Kasumi-1 (cell line): ENCODE results near the gene SLC36A1.
"Not testable (repeated sequence)": the region's sequence is repeated elsewhere in the genome, so short reads cannot be mapped to it uniquely, and the experiment has no call there.

Experiments
- DNase-seq, 2 experiments: peaks; one replicate each; lab custom pipeline; 2025; lab: John Stamatoyannopoulos, UW

SLC36A1 gene

GRCh38 chr5:151483647-151484046, 36.2 kb downstream of the SLC36A1 start:
- peak; percentile 49 to 65 for DNase-seq

DNA sequence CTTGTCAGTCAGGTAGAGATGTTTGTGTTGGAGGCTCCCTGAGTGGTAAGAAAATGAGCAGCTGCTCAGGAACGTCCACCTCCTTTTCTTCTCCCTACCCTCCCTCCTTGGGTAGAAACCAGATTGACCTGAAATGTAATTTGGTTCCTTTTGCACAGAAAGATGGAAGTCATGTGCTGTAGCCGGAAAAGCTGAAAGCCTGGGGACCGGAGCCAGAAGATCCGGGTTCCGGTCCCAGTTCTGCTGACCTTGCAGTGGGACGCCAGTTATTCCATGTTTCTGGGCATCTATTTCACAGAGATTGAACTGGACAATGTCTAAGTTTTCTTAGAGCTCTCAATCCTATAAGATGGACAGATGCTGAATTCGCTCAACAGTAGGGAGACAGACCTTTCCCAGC, 40.1 kb downstream of the SLC36A1 start:
- DNase-seq: no peak

GRCh38 chr5:151490627-151491026, 43.2 kb downstream of the SLC36A1 start:
- DNase-seq: no peak

DNA sequence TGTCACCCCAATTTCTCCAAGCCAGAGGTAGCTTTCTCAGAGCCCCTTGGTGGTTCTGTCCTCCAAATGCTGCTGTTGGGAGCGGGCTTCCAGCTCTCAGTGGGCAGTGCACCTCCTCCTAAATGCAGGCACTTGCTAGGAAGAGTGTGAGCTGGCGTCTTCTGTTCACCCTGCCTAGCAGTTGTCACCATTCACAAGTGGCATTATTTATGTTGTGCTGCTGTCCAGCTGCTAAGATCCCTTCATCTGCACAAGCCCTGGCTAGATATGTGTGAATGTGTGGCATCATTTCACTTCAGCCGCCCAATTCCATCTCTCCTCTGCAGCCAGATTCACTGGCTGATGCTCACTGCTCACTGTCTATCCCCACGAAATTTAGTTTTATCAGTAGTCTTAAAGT, 43.7 kb downstream of the SLC36A1 start:
- no peak for DNase-seq

DNA sequence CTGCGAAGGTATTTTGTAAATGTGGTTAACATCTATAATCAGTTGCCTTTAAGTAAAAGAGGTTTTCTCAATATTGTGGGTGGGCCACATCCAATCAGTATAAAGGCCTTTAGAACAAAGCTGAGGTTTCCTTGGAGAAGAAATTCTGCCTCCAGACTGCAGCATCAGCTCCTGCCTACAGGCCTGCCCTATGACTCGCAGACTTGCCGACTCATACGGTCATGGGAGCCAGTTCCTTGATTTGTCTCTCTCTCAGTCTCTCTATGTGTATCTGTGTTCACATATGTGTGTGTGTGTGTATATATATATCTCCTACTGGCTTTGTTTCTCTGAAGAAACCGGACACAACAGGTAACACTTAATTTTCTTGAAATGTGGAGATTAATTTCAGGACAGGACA, 45.3 kb downstream of the SLC36A1 start:
- DNase-seq: peak in 1 of 2 experiments; percentile 10

- no peak for DNase-seq
Measured at GRCh38 chr5:151493665-151494064, 46.3 kb downstream of the SLC36A1 start.

- no peak for DNase-seq
Measured at GRCh38 chr5:151495320-151495719, 47.9 kb downstream of the SLC36A1 start.

DNA sequence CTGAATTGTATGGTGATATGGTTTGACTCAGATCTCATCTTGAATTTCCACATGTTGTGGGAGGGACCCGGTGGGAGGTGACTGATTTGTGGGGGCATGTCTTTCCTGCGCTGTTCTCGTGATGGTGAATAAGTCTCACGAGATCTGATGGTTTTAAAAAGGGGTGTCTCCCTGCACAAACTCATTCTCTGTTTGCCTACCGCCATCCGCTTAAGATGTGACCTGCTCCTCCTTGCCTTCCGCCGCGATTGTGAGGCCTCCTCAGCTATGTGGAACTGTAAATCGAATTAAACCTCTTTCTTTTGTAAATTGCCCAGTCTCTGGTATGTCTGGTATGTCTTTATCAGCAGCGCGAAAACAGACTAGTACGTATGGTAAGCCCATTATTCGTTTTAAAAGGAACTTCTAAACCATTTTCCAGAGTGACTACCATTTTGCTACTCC, 48.7 kb downstream of the SLC36A1 start:
- DNase-seq: no peak

DNA sequence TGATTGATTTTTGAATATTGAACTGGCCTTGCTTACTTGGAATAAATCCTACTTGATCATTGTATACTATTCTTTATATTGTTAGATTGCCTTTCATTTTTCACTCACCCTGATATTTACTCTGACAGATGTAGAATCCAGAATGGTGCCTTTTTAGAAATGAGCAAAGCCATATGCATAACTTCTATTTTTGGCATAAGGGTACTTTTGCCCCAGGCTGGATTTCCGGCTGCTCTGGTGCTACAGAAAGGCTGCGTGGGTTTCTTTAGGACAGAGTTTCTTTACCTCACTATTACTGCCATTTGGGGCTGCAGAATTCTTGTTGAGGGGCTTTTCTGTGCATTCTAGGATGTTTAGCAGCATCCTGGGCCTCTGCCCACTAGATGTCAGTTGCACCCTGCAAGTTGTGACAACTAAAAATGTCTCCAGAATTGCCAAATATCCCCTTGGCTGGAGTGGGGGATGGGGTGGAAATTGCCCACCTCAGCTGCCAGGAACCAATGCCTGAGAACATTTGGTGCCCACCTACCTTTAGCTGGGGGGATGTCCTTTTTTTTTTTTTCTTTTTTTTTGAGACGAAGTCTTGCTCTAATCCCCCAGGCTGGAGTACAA, 50.1 kb downstream of the SLC36A1 start:
- DNase-seq: no peak

DNA sequence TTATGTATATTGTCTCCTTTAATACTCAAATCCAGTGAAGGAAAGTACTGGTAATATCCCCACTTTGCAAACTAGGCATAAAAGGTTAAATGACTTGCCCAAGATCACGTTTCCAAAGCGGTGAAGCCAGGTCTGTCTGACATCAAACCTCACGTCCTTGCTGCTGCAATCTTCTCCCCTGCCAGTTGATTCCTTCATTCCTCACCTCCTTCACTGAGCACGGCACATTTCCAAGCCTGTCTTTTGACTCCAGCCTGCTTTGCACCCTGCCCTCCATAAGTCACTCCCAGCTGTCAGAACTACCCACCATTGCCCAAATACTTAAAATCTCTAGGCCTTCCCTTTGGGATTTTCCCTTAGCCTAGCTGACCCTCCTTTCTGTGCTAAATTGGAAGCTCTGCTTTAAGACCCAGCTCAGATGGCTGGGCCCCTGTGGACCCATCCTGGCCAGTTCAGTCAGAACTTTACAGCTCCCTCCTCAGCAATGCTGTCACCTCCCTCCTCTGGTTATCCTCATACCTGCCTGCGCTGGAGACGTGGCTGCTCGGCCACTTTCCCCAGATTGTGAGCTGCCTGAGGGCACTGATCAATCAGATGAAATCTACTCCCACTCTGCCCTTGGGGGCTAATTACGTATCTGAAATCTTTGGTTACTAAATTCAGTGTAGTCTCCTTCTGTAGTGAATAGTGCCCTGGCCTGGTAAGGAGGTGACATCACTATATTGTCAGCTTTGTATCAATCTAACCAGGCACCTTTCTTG, 51.2 kb downstream of the SLC36A1 start:
- DNase-seq: no peak

DNA sequence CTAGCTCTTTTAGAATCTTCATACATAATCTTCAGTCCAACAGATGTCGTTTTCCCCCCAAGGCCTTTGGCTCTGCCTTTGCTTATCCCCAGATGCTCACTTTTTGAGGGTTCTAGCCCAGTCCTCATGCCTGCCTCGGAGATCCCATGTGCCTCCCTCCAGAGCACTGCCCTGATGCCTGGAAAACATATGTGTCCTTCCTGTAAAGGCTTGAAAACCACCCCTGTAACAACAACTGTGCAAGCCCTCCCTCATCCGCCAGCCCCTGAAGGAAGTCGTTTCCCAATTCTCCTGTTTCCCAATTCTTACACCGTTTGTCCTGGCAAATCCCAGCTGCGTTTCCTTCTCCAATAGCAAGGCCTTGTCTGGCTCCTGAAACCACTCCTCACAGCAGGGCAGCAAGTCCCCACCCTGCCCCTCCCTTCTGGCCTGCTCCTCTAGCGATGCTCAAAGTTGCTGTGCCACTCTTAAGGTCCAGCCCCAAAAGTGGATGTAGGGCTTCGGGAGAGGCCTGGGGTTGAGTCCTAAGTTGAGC, 52.2 kb downstream of the SLC36A1 start:
- DNase-seq: peak; percentile 15 to 20

- DNase-seq: no peak
Measured at GRCh38 chr5:151504006-151504405, 56.6 kb downstream of the SLC36A1 start.

- DNase-seq: not testable (repeated sequence)
Measured at GRCh38 chr5:151508308-151508707, 60.9 kb downstream of the SLC36A1 start.

DNA sequence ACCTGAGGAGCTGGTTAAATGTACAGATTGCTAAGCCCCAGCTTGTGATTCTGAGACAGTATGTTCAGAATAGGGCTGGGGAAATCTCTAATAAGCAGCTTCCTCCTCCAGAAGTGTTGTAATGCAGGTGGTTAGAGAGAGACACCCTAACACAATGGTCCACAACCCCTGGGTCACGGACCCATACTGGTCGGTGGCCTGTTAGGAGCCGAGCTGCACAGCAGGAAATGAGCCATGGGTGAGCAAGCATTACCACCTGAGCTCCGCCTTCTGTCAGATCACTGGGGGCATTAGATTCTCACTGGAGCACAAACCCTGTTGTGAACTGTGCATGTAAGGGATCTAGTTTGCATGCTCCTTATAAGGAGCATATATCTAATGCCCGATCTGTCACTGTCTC, 61.8 kb downstream of the SLC36A1 start:
- DNase-seq: no peak

GRCh38 chr5:151509836-151510235, 62.4 kb downstream of the SLC36A1 start:
- DNase-seq: no peak

DNA sequence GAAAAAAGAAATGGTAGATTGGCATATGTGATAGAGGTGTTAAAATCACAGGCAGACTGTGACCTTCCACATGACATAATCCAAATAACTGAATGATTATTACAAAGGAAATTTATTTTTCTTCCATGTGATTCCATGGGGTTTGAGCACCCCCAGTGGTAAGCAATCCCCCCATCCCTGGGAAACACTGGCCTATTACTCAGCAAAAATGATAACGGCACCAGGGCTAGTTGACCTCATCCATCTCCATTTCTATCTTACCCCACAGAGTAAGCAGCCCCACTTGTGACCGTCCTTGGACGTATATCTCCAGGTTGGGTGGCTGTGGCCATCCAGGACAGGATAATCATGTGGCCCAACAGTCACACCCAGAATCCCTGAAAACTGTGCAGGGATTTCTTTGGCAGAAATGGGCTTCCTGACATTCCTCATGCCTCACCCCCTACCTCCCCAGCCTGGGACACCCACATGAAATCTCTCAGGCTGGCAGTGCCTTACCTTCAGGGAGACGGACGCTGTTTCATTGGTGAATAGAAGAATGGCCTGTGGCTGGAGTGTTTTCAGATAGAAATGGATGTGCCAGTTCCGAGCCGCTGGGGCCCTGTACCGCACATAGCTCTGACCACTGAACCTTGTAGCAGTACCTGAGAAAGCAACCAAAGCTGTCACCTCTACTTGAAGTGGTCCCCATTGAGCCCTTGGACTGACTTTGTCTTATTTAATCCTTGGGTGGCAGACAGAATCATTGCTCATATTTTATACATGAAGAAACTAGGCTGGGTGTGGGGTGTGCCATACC, 69.9 kb downstream of the SLC36A1 start:
- no peak for DNase-seq

GRCh38 chr5:151520294-151520693, 72.9 kb downstream of the SLC36A1 start:
- no peak for DNase-seq

GRCh38 chr5:151522226-151522625, 74.8 kb downstream of the SLC36A1 start:
- peak; percentile 22 to 25 for DNase-seq

GRCh38 chr5:151523335-151523734, 75.9 kb downstream of the SLC36A1 start:
- peak; percentile 67 to 79 for DNase-seq

DNA sequence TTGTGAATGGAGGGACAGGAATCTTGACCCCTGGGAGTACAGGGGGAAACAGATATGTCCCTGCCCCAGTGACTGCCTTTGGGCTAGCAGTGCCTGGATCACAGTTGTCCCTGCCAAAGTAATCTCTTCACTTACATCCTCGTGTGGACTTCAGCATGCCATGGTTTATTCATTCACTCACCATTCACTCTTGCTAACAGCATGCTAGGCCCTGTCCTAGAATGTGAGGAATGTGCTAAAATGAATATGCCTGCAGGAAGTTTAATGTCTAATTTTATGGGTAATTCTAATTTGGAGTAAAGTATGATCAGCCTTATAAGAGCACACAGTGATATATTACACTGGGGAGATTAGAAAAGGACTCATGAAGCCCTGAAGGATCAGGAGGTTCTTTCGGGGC, 80.8 kb downstream of the SLC36A1 start:
- no peak for DNase-seq

DNA sequence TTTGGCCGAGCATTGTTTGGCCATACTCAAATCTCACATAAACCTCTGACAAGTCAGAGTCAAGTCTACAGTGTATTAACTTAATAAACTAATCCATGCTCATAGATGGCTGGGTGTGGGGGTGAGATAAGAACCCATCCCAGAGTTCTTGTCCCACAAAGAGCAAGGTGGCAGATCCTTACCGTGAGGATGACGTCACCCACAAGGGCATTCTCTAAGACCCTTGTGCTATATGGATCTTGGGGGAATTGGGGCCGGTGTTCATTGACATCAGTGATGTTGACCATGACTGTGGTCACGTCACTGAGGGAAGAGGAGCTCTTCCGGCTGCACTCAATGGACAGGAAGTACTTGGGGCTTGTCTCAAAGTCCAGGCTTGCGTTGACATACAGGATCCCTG, 81.6 kb downstream of the SLC36A1 start:
- DNase-seq: no peak

DNA sequence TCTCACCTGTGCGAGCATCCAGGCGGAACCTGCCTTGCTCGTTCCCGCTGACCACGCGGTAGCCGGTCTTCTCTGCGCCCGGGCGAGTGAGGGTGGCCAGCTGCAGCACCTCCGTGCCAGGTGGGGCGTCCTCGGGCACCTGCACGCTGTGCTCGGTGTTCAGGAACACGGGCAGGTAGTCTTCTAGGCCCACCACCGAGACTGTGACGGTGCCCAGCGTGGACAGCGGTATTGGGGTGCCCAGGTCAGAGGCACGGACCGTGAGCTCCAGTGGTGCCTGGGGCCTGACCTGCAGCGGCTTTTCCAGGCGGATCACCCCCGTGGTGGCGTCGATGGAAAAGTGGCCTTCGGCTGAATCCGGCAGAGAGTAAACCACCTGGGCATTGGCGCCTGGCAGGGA, 84.2 kb downstream of the SLC36A1 start:
- no peak for DNase-seq

GRCh38 chr5:151532416-151532815, 85.0 kb downstream of the SLC36A1 start:
- DNase-seq: no peak
